ENCODE results near the gene TDRD12. TPM values are rescaled to one million over a fixed set of nuclear protein-coding genes. Genes with fewer than 3 reads are reported as not detected.
"Not testable (repeated sequence)": the region's sequence is repeated elsewhere in the genome, so short reads cannot be mapped to it uniquely, and the experiment has no call there.

The TDRD12 gene
- total RNA-seq, 2 donors from 2014 or later = 0.29 TPM; not detected in 1

- H3K27me3 Mint-ChIP-seq = peaks cover 22 to 26% of the 10 kb centered on the region in 2 donors
- H3K4me3 Mint-ChIP-seq; H3K9me3 Mint-ChIP-seq; DNase-seq (ENCODE audit: low spot score); H3K27ac Mint-ChIP-seq; H3K4me1 Mint-ChIP-seq (ENCODE audit: low read depth in 2 of 2); ATAC-seq: not testable (repeated sequence)
- H3K36me3 Mint-ChIP-seq = peaks cover 14% of the 10 kb centered on the region
Observed at GRCh38 chr19:32782089-32782488, 62.5 kb downstream of the TDRD12 start.

- not testable (repeated sequence) for ATAC-seq; H3K4me1 Mint-ChIP-seq (ENCODE audit: low read depth in 2 of 2); H3K36me3 Mint-ChIP-seq; H3K9me3 Mint-ChIP-seq; H3K27ac Mint-ChIP-seq; DNase-seq (ENCODE audit: low spot score); H3K4me3 Mint-ChIP-seq
- H3K27me3 Mint-ChIP-seq = peaks cover 15 to 16% of the 10 kb centered on the region in 2 donors
Observed at GRCh38 chr19:32787161-32787813, 67.7 kb downstream of the TDRD12 start.

- not testable (repeated sequence) for H3K9me3 Mint-ChIP-seq; H3K4me1 Mint-ChIP-seq (ENCODE audit: low read depth in 2 of 2); DNase-seq (ENCODE audit: low spot score); H3K4me3 Mint-ChIP-seq; H3K36me3 Mint-ChIP-seq; ATAC-seq; H3K27ac Mint-ChIP-seq
- peaks cover 12 to 16% of the 10 kb centered on the region in 2 donors for H3K27me3 Mint-ChIP-seq
Observed at GRCh38 chr19:32787895-32788294, 68.3 kb downstream of the TDRD12 start.

GRCh38 chr19:32789429-32789828 lies 69.9 kb downstream of the TDRD12 start:
- peaks cover 3% of the 10 kb centered on the region in 2 donors for H3K4me1 Mint-ChIP-seq (ENCODE audit: low read depth in 2 of 2)
- no peak for ATAC-seq
- peaks cover 3 to 8% of the 10 kb centered on the region in 2 donors for H3K27me3 Mint-ChIP-seq
- H3K4me3 Mint-ChIP-seq = no peak overlapping the region
- H3K9me3 Mint-ChIP-seq = no peaks in the 10 kb centered on the region
- no peaks in the 10 kb centered on the region for H3K36me3 Mint-ChIP-seq
- DNase-seq (ENCODE audit: low spot score) = no peak
- no peak overlapping the region for H3K27ac Mint-ChIP-seq

GRCh38 chr19:32798201-32798600 lies 78.6 kb downstream of the TDRD12 start:
- H3K4me1 Mint-ChIP-seq (ENCODE audit: low read depth in 2 of 2) = peaks cover 6 to 8% of the 10 kb centered on the region in 2 donors
- H3K4me3 Mint-ChIP-seq = no peak overlapping the region
- H3K27me3 Mint-ChIP-seq = no peaks in the 10 kb centered on the region
- H3K27ac Mint-ChIP-seq = no peak overlapping the region
- H3K36me3 Mint-ChIP-seq = no peaks in the 10 kb centered on the region
- ATAC-seq (no peak), DNase-seq (ENCODE audit: low spot score) (no peak)
- H3K9me3 Mint-ChIP-seq = no peaks in the 10 kb centered on the region

GRCh38 chr19:32800191-32800590 lies 80.6 kb downstream of the TDRD12 start:
- peaks cover 0 to 3% of the 10 kb centered on the region in 2 donors for H3K4me1 Mint-ChIP-seq (ENCODE audit: low read depth in 2 of 2)
- no peak overlapping the region for H3K27ac Mint-ChIP-seq
- no peaks in the 10 kb centered on the region for H3K9me3 Mint-ChIP-seq
- H3K4me3 Mint-ChIP-seq = no peak overlapping the region
- H3K27me3 Mint-ChIP-seq = no peaks in the 10 kb centered on the region
- no peaks in the 10 kb centered on the region for H3K36me3 Mint-ChIP-seq
- ATAC-seq (no peak), DNase-seq (ENCODE audit: low spot score) (no peak)

- Mint-ChIP-seq H3K36me3 (no peaks in the 10 kb centered on the region), H3K27me3 (no peaks in the 10 kb centered on the region)
Observed at GRCh38 chr19:32800754-32801153, 81.2 kb downstream of the TDRD12 start.

GRCh38 chr19:32802840-32803239 lies 83.3 kb downstream of the TDRD12 start:
- no peaks in the 10 kb centered on the region for H3K27me3 Mint-ChIP-seq
- DNase-seq (ENCODE audit: low spot score) (no peak), ATAC-seq (no peak)
- no peaks in the 10 kb centered on the region for H3K9me3 Mint-ChIP-seq
- H3K4me1 Mint-ChIP-seq (ENCODE audit: low read depth in 2 of 2) = no peaks in the 10 kb centered on the region
- H3K27ac Mint-ChIP-seq = no peak overlapping the region
- no peak overlapping the region for H3K4me3 Mint-ChIP-seq
- H3K36me3 Mint-ChIP-seq = no peaks in the 10 kb centered on the region

More at GRCh38 chr19:32800754-32801153, 81.2 kb downstream of the TDRD12 start:
- Mint-ChIP-seq H3K4me1 (ENCODE audit: low read depth in 2 of 2) (peaks cover 0 to under 1% of the 10 kb centered on the region in 2 donors), H3K4me3 (no peak overlapping the region), H3K9me3 (no peaks in the 10 kb centered on the region), H3K27ac (no peak overlapping the region)
- ATAC-seq = no peak
- no peak for DNase-seq (ENCODE audit: low spot score)

GRCh38 chr19:32808236-32808635 lies 88.7 kb downstream of the TDRD12 start:
- Mint-ChIP-seq H3K36me3 (no peaks in the 10 kb centered on the region), H3K4me3 (no peak overlapping the region), H3K27me3 (peaks cover 0 to 7% of the 10 kb centered on the region in 2 donors), H3K4me1 (ENCODE audit: low read depth in 2 of 2) (peaks cover 0 to 4% of the 10 kb centered on the region in 2 donors), H3K9me3 (no peaks in the 10 kb centered on the region), H3K27ac (no peak overlapping the region)
- no peak for DNase-seq (ENCODE audit: low spot score)
- ATAC-seq = no peak

GRCh38 chr19:32809254-32809653 lies 89.7 kb downstream of the TDRD12 start:
- H3K36me3 Mint-ChIP-seq = no peaks in the 10 kb centered on the region
- H3K4me3 Mint-ChIP-seq = no peak overlapping the region
- H3K27me3 Mint-ChIP-seq = peaks cover 0 to 7% of the 10 kb centered on the region in 2 donors
- no peaks in the 10 kb centered on the region for H3K9me3 Mint-ChIP-seq
- no peak for DNase-seq (ENCODE audit: low spot score)
- ATAC-seq = peak in 1 of 2 donors; percentile 45
- no peak overlapping the region for H3K27ac Mint-ChIP-seq
- peaks cover 0 to 4% of the 10 kb centered on the region in 2 donors for H3K4me1 Mint-ChIP-seq (ENCODE audit: low read depth in 2 of 2)

GRCh38 chr19:32809754-32810153 lies 90.2 kb downstream of the TDRD12 start:
- DNase-seq (ENCODE audit: low spot score) (no peak), ATAC-seq (no peak)
- no peak overlapping the region for H3K27ac Mint-ChIP-seq
- no peaks in the 10 kb centered on the region for H3K36me3 Mint-ChIP-seq
- peaks cover 0 to 4% of the 10 kb centered on the region in 2 donors for H3K4me1 Mint-ChIP-seq (ENCODE audit: low read depth in 2 of 2)
- no peak overlapping the region for H3K4me3 Mint-ChIP-seq
- no peaks in the 10 kb centered on the region for H3K9me3 Mint-ChIP-seq
- H3K27me3 Mint-ChIP-seq = peaks cover 0 to 10% of the 10 kb centered on the region in 2 donors

- H3K4me1 Mint-ChIP-seq (ENCODE audit: low read depth in 2 of 2) = peaks cover 0 to 4% of the 10 kb centered on the region in 2 donors
- no peak overlapping the region for H3K27ac Mint-ChIP-seq
- peaks cover 0 to 10% of the 10 kb centered on the region in 2 donors for H3K27me3 Mint-ChIP-seq
- DNase-seq (ENCODE audit: low spot score) (no peak), ATAC-seq (no peak)
- H3K36me3 Mint-ChIP-seq = no peaks in the 10 kb centered on the region
- no peak overlapping the region for H3K4me3 Mint-ChIP-seq
- H3K9me3 Mint-ChIP-seq = no peaks in the 10 kb centered on the region
Observed at GRCh38 chr19:32810452-32810851, 90.9 kb downstream of the TDRD12 start.

GRCh38 chr19:32811151-32811550 lies 91.6 kb downstream of the TDRD12 start:
- DNase-seq (ENCODE audit: low spot score) (no peak), ATAC-seq (no peak)
- no peaks in the 10 kb centered on the region for H3K9me3 Mint-ChIP-seq
- peaks cover 0 to 4% of the 10 kb centered on the region in 2 donors for H3K4me1 Mint-ChIP-seq (ENCODE audit: low read depth in 2 of 2)
- H3K36me3 Mint-ChIP-seq = no peaks in the 10 kb centered on the region
- no peak overlapping the region for H3K27ac Mint-ChIP-seq
- peaks cover 0 to 10% of the 10 kb centered on the region in 2 donors for H3K27me3 Mint-ChIP-seq
- H3K4me3 Mint-ChIP-seq = no peak overlapping the region

GRCh38 chr19:32812036-32812435 lies 92.5 kb downstream of the TDRD12 start:
- Mint-ChIP-seq H3K9me3 (no peaks in the 10 kb centered on the region), H3K27me3 (peaks cover 0 to 12% of the 10 kb centered on the region in 2 donors), H3K4me3 (no peak overlapping the region), H3K4me1 (ENCODE audit: low read depth in 2 of 2) (peaks cover 0 to 4% of the 10 kb centered on the region in 2 donors), H3K27ac (no peak overlapping the region), H3K36me3 (no peaks in the 10 kb centered on the region)
- ATAC-seq = no peak
- DNase-seq (ENCODE audit: low spot score) = no peak

GRCh38 chr19:32812571-32812970 lies 93.0 kb downstream of the TDRD12 start:
- ATAC-seq (no peak), DNase-seq (ENCODE audit: low spot score) (no peak)
- Mint-ChIP-seq H3K27ac (no peak overlapping the region), H3K9me3 (no peaks in the 10 kb centered on the region), H3K36me3 (no peaks in the 10 kb centered on the region), H3K27me3 (peaks cover 0 to 12% of the 10 kb centered on the region in 2 donors), H3K4me3 (no peak overlapping the region), H3K4me1 (ENCODE audit: low read depth in 2 of 2) (peaks cover 0 to 4% of the 10 kb centered on the region in 2 donors)

Data from natural killer cell treated with Interleukin-12 subunit alpha and Interleukin-12 subunit beta and Interleukin-15 and Interleukin-18, amount 100 ng/mL, for 72 hours (primary cell).